AG08395 (cell line): ENCODE measurements around the gene HRK.

ENCODE experiments used
- DNase-seq: peaks from one replicate; pipeline ENCODE4 v3.0.0; 2012; ENCODE audit warnings: mixed read lengths, low spot score

The HRK gene

GRCh38 chr12:116898669-116899068 lies 17.4 kb upstream of the HRK start:
- no peak for DNase-seq

DNA sequence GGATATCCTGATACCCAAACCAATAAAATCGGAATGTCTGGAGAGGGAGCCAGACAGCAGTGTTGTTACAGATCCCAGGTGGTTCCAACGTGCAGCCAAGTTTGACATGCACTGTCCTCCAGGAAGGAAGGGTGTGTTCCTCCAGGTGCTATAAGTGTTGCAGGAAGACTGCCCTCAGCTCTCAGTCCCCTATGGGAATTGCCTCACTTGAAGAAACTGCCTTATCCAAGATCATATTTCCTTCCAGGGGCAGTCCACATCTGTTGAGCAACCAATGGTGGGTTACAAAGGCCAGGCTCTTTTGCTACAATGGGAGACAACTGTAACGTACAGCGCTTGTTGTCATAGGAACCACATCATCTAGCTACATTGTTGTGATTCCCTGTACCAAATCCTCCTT lies 16.2 kb upstream of the HRK start:
- DNase-seq = no peak

DNA sequence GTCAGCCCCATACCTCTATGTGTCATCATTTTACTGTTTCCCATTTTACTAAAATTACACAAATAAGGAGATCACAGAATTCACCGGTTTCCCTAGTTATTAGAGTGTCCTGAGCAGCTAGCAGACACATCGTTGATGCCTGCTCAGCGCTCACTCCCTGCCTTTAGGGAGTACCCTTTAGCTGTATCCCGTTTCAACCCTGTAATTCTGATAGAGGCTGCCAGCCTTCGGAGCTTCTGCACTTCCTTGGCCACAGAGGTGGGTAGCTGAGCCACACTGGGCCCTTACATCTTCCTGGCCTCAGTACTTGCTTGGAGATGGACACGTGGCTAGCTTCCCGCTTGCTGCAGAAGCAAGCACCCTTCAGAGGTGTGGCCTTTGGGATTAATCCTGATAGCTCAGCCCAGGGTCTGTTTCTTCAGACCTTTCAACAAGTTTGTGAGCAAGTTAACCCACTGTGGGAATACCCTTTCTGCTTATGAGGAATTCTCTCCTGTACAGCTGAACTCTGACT lies 15.2 kb upstream of the HRK start:
- no peak for DNase-seq

- DNase-seq = no peak
Measured at GRCh38 chr12:116894913-116895312, 13.7 kb upstream of the HRK start.

- no peak for DNase-seq
Measured at GRCh38 chr12:116892349-116893140, 11.3 kb upstream of the HRK start.

DNA sequence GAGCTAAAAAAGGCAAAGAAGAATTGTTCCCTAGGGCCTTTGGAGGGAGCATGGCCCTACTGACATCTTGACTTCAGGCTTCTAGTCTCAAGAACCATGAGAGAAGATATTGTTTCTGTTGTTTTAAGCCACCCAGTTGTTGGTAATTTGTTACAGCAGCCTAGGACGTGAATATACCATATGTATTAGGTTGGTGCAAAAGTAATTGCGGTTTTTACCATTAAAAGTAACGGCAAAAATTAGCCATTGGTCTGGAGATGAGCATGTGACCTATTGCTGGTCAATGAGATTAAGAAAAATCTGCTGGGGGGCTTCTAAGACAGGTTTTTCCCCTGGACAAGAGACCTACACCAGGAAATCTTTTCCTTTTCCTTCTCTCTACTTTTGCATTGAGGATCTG lies 9.8 kb upstream of the HRK start:
- no peak for DNase-seq

DNA sequence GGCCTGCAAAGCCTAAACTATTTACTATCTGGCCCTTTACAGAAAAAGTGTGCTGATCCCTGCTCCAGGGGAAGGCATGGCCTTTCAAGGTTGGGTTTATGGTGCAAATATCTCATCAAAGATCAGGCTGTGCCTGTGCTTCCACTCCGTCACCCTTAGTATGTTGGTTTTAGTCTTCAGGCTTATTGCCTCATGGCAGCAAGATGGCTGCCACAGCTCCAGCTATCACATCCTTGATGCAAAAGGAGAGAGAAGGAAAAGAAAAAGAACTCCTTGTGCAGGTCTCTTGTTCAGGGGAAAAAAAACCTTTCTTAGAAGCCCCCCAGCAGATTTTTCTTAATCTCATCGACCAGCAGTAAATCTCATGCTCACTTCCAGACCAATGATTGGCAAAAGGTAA lies 9.1 kb upstream of the HRK start:
- no peak for DNase-seq

DNA sequence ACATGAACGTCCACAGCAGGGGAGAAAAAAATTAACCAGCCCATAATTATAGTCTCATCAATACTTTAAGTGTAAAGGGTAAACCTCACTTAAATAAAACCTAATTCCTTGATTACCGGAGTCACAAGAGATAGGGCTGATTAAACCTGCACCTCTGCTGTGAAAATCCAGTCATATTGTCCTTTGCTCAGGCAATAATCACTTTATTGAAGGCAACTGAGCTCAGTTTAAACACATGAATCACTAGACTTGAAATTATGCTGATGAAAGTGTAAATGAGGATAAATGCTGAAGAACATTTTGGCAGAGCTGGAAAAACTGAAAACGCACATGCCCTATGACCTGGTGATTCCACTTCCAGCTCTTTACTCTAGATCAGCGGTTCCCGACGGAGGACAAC lies 6.7 kb upstream of the HRK start:
- no peak for DNase-seq

GRCh38 chr12:116887244-116887643 lies 6.0 kb upstream of the HRK start:
- DNase-seq = no peak

DNA sequence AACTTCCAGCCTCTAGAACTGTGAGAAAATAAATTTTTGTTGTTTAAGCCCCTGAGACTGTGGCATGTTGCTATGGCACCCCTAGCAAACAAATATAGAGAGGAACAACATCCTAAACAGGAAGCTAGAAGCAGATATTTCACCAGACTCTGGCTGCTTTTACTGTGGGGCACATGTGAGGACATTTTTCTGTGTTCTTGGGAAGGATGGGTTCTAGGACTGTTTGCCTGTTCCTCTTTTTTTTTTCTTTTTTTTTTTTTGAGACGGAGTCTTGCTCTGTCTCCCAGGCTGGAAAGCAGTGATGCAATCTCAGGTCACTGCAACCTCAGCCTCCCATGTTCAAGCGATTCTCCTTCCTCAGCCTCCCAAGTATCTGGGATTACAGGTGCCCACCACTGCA lies 4.2 kb upstream of the HRK start:
- no peak for DNase-seq

- no peak for DNase-seq
Measured at GRCh38 chr12:116884871-116885270, 3.6 kb upstream of the HRK start.

GRCh38 chr12:116882742-116883141 lies 1.5 kb upstream of the HRK start:
- peak; percentile 61 for DNase-seq

DNA sequence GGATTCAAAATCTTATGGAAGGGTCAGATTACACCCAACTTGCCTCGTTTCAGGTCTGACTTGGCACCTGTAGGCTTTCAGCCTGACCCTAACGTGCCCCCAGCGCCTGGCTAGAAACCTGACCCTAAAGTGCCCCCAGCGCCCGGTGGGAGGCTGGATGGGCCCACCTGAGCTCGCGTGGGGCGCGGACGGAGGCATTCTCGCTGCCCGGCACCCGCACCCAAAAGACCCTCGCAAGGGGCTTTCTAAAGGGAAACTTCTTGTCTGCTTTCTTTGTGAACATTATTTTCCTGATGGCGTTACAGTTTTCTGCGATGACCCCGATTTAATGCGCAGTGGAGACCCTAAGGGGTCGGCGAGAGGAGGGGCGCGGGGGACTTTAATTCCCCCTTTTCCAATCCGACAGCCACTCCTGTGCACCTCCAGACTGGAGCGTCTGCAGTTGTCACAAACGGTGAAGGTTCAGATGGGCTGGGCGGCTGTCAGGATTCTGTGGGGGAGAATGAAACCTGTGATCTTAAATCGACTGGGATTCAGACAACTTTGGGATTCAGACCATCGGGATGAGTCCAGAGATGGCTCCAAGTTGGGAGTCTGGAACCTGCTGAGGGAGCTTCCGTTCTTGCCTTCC lies 751 bp upstream of the HRK start:
- DNase-seq = no peak

DNA sequence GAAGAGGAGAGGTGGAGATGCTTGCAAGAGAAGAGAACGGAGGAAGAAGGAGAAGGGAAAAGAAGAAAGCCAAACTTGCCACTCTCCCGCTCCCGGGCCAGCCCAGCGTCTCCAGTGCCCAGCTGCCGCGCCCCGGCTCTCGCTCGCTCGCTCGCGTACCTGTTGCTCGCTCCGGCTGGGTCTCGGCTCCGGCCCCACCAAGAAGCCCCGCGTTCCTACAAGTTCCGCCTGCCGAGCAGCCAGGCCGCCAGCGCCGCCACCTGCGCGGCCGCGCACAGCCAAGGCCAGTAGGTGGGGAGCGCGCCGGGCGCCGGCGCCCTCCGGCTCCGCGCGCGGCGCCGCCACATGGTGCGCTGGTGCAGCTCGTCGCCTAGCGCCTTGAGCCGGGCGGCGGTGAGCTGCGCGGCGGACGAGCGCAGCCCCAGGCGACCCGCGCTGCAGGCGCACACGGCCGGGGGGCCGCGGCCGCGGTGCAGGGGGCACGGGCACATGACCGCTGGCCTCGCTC lies 370 bp downstream of the HRK start:
- peak; percentile 39 for DNase-seq

DNA sequence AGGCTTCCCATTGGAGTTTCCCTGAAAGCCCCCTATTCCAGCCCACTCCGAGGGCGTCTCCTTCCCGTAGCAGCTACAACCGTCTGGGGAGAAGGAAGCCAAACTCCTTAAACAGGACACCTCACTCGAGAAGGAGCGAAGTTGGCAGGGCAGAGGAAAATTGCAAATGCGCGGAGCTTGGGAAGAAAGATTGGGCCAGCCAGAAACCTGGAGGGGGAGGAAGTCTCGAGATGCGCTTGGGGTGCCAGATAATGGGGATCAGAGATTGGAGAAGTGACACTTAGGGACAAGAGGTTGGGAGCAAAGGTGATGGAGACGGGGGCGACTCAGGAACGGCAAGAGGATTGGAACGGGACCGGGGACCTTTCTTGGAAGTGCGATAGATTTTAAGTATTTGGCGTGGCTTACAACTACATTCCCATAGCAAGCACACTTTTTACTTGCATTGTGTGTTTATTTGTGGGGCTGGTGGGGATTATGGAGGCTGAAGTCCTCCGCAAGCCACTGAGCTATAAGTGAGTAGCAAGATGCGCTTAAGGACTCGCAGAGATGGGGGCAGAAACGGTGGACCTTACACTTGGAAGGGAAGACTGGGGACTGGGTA lies 926 bp downstream of the HRK start:
- DNase-seq = no peak

DNA sequence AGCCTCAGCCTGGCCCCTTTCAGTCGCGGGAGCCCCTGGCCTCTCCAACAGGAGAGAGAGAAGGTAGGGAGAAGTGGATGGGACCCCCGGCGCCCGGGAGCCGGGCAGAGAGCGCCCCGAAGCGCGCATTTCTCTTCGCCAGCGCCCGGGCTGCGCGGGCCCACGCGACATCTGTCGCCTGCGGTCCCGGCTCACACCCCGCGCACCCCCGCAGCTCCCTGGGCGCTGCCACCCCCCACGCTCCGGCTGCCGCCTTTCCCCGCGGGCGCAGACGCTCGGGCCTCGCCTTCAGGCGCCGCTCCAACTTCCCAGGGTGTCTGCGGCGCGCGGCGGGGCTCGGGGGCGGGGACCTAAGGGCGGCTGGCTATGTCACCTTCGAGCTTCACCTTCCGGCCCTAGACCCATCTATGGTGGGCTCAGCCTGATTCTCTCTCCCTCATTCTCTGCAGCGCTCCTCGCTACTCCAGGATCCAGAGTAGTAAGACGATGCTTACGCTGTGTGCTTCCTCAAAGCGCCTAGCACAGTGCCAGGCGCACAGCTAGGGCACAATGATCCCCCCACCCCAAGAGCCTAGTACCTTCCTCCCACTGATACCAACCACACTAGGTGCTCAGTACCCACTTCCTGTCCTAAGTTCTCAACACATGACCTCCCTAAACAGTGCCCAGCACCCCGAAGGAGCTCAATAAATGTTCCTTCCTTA lies 1.6 kb downstream of the HRK start:
- no peak for DNase-seq

GRCh38 chr12:116878567-116879508 lies 2.4 kb downstream of the HRK start:
- no peak for DNase-seq

GRCh38 chr12:116876151-116876869 lies 4.9 kb downstream of the HRK start:
- DNase-seq = no peak

DNA sequence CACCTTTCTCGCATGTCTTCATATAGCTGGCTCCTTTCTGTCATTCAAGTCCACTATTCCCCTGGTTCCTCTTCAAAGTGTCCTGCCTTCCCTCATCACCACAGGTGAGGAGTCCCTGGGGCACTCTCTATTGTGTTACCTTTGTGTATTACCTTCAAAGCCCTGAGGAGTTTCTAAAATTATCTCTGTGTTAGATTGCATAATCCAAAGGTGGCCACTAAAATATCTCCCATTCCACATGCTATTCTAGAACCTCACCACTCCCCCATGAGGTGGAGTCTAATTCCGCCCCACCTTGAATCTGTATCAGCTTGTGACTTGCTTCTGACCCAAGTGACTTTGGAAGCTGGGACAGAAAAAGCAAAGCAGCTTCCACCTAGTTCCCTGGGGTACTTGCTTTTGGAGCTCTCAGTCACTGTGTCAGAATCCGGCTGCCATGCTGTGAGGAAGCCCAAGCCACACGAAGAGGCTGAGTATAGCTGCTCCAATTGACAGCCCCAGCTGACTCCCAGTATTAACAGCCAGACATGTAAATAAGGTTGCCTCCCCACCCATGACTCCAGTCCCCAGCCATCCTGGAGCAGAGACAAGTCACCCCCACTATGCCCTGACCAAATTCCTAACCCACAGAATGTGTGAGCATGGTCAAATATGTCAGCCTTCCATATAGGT lies 6.8 kb downstream of the HRK start:
- no peak for DNase-seq

DNA sequence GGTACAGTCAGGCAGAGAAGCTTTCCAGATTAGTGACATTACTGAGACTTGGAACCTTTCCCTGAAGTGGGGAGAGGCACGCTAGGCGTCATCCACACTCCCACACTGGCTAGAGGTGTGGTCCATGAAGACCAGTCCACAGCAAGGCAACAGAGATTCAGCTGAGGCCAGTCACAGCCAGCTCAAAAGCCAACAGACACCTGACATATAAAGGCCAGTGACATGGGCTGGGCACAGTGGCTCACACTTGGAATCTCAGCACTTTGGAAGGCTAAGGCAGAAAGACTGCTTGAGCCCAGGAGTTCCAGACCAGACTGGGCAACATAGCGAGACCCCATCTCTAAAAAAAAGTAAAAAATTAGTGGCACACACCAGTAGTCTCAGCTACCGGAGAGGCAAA lies 10.9 kb downstream of the HRK start:
- DNase-seq = no peak
